Neural cell (in vitro differentiated cells): Measurements from ENCODE around the gene ARL6IP6. TPM values are rescaled to one million over a fixed set of nuclear protein-coding genes. Genes with fewer than 3 reads are reported as not detected.

Source experiments
- H2AFZ ChIP-seq: fragments of 200-600, 300-800 bp; sonication (generic), shearing (Covaris generic); 2 replicates; pipeline ENCODE4 v1.6.0; 2014; ENCODE audit warnings: low read depth, mild to moderate bottlenecking, antibody characterized with exemption, low read length, moderate library complexity
- H3F3A ChIP-seq: fragments of 200-600 bp; shearing (Covaris generic); 2 replicates; pipeline ENCODE4 v1.6.1; 2016; ENCODE audit warnings: mild to moderate bottlenecking, moderate library complexity, mixed read lengths, antibody characterized with exemption, low read length; ENCODE audit not compliant: insufficient read depth, poor library complexity, severe bottlenecking
- H3K27ac ChIP-seq: fragments of 200-600, 300-800 bp; sonication (generic), shearing (Covaris generic); 2 replicates; pipeline ENCODE4 v1.5.1; 2014; ENCODE audit warnings: mild to moderate bottlenecking, low read length, moderate library complexity
- H3K27me3 ChIP-seq: fragments of 300-800, 200-600 bp; sonication (generic), shearing (Covaris generic); 2 replicates; pipeline ENCODE4 v1.6.0; 2014; ENCODE audit warnings: mild to moderate bottlenecking, low read depth, low read length, moderate library complexity; ENCODE audit not compliant: insufficient read depth
- H3K36me3 ChIP-seq: fragments of 300-800, 200-600 bp; sonication (generic), shearing (Covaris generic); 2 replicates; pipeline ENCODE4 v1.5.1; 2014; ENCODE audit warnings: mild to moderate bottlenecking, antibody characterized with exemption, low read length, moderate library complexity; ENCODE audit not compliant: insufficient read depth
- H3K4me2 ChIP-seq: fragments of 300-800, 200-600 bp; sonication (generic), shearing (Covaris generic); 2 replicates; pipeline ENCODE4 v1.6.0; 2014; ENCODE audit warnings: mild to moderate bottlenecking, low read length
- H3K4me3 ChIP-seq: fragments of 300-800, 200-600 bp; sonication (generic), shearing (Covaris generic); 2 replicates; pipeline ENCODE4 v1.5.1; 2014; ENCODE audit warnings: mild to moderate bottlenecking, low read length, moderate library complexity
- H3K79me2 ChIP-seq: fragments of 200-600 bp; shearing (Covaris generic); replicated peaks from 2 replicates; pipeline ENCODE4 v1.6.0; 2014; ENCODE audit warnings: mild to moderate bottlenecking, low read length, moderate library complexity; ENCODE audit not compliant: insufficient read depth
- H3K9ac ChIP-seq: fragments of 300-800, 200-600 bp; sonication (generic), shearing (Covaris generic); 2 replicates; pipeline ENCODE4 v1.6.1; 2016; ENCODE audit warnings: mild to moderate bottlenecking, low read length, mixed read lengths
- H3K9me2 ChIP-seq: fragments of 200-600 bp; shearing (Covaris generic); 2 replicates; pipeline ENCODE4 v1.6.1; 2016; ENCODE audit warnings: mild to moderate bottlenecking, low read length, mixed read lengths; ENCODE audit not compliant: insufficient read depth
- H3K9me3 ChIP-seq: fragments of 200-600, 300-800 bp; sonication (generic), shearing (Covaris generic); 2 replicates; pipeline ENCODE4 v1.6.1; 2016; ENCODE audit warnings: mild to moderate bottlenecking, mixed run types, low read length, moderate library complexity, mixed read lengths
- H4K20me1 ChIP-seq: fragments of 200-600 bp; shearing (Covaris generic); 2 replicates; pipeline ENCODE4 v1.6.1; 2016; ENCODE audit warnings: mild to moderate bottlenecking, mixed run types; ENCODE audit not compliant: insufficient read depth
- EP300 ChIP-seq: fragments of 450-650 bp; conservative IDR thresholded peaks from 2 replicates; pipeline ENCODE4 v1.6.1; 2014; ENCODE audit warnings: antibody characterized with exemption, mild to moderate bottlenecking, moderate library complexity; ENCODE audit not compliant: poor library complexity, severe bottlenecking
- EZH2 ChIP-seq: fragments of 200-600, 300-800 bp; shearing (Covaris generic), sonication (generic); IDR thresholded peaks from 2 replicates; pipeline ENCODE4 v1.6.1; 2014; ENCODE audit warnings: antibody characterized with exemption, low read length, borderline replicate concordance, mild to moderate bottlenecking; ENCODE audit not compliant: insufficient read depth, poor library complexity, severe bottlenecking
- SMC3 ChIP-seq: fragments of 450-650 bp; conservative IDR thresholded peaks from 2 replicates; pipeline ENCODE4 v1.6.1; 2014; ENCODE audit warnings: antibody characterized with exemption, mild to moderate bottlenecking, moderate library complexity; ENCODE audit not compliant: poor library complexity
- TAF1 ChIP-seq: IDR thresholded peaks from 2 replicates; pipeline ENCODE4 v1.6.1; 2012; ENCODE audit warnings: low read depth
- polyA plus RNA-seq: library from polyadenylated mRNA; depleted of rRNA; stranded (reverse); fragments of >200 nt; gene quantifications from 2 replicates; pipeline ENCODE4 v1.2.3, GENCODE V29; 2014
- TF ChIP-seq, protein P1 (sequence below): fragments of 450-650 bp; IDR thresholded peaks from 2 replicates; pipeline ENCODE4 v1.5.1; 2014; ENCODE audit warnings: antibody characterized with exemption, mild to moderate bottlenecking, moderate library complexity; ENCODE audit not compliant: poor library complexity, severe bottlenecking
- TF ChIP-seq, protein P2 (sequence below): IDR thresholded peaks from 2 replicates; pipeline ENCODE4 v1.6.1; 2012; ENCODE audit warnings: borderline replicate concordance

Gene ARL6IP6
- polyA plus RNA-seq, 1 donor from 2014 or later: 46.0 TPM

DNA sequence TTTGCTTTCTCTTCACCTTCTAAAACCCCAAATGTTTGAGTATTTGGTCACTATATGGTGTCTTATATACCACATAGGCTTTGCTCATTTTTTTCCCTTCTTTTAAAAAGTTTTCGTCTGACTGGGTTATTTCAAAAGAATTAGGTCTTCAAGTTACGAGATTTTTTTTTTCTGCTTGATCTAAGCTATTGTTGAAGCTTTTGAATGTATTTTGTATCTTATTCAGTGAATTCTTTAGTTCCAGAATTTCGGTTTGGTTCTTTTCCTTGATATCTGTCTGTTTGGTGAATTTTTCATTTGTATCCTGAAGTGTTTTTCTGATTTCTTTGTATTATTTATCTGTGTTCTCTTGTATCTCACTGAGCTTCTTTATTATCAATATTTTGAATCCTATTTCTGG lies 93.5 kb downstream of the ARL6IP6 start:
- H3K9me3 ChIP-seq: no peaks in the 10 kb centered on the region
- H3K9me2 ChIP-seq: no peaks in the 10 kb centered on the region
- H3K9ac ChIP-seq: no peak overlapping the region
- no peak overlapping the region for H3K4me2 ChIP-seq
- H3K27ac ChIP-seq: no peak overlapping the region
- no peaks in the 10 kb centered on the region for H3K36me3 ChIP-seq
- TF ChIP-seq EP300 (no peak), EZH2 (no peak), SMC3 (no peak), TAF1 (no peak)
- TF ChIP-seq, protein P1, sequence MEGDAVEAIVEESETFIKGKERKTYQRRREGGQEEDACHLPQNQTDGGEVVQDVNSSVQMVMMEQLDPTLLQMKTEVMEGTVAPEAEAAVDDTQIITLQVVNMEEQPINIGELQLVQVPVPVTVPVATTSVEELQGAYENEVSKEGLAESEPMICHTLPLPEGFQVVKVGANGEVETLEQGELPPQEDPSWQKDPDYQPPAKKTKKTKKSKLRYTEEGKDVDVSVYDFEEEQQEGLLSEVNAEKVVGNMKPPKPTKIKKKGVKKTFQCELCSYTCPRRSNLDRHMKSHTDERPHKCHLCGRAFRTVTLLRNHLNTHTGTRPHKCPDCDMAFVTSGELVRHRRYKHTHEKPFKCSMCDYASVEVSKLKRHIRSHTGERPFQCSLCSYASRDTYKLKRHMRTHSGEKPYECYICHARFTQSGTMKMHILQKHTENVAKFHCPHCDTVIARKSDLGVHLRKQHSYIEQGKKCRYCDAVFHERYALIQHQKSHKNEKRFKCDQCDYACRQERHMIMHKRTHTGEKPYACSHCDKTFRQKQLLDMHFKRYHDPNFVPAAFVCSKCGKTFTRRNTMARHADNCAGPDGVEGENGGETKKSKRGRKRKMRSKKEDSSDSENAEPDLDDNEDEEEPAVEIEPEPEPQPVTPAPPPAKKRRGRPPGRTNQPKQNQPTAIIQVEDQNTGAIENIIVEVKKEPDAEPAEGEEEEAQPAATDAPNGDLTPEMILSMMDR: no peak
- TF ChIP-seq, protein P2, sequence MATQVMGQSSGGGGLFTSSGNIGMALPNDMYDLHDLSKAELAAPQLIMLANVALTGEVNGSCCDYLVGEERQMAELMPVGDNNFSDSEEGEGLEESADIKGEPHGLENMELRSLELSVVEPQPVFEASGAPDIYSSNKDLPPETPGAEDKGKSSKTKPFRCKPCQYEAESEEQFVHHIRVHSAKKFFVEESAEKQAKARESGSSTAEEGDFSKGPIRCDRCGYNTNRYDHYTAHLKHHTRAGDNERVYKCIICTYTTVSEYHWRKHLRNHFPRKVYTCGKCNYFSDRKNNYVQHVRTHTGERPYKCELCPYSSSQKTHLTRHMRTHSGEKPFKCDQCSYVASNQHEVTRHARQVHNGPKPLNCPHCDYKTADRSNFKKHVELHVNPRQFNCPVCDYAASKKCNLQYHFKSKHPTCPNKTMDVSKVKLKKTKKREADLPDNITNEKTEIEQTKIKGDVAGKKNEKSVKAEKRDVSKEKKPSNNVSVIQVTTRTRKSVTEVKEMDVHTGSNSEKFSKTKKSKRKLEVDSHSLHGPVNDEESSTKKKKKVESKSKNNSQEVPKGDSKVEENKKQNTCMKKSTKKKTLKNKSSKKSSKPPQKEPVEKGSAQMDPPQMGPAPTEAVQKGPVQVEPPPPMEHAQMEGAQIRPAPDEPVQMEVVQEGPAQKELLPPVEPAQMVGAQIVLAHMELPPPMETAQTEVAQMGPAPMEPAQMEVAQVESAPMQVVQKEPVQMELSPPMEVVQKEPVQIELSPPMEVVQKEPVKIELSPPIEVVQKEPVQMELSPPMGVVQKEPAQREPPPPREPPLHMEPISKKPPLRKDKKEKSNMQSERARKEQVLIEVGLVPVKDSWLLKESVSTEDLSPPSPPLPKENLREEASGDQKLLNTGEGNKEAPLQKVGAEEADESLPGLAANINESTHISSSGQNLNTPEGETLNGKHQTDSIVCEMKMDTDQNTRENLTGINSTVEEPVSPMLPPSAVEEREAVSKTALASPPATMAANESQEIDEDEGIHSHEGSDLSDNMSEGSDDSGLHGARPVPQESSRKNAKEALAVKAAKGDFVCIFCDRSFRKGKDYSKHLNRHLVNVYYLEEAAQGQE: no peak
- no peak overlapping the region for H3K4me3 ChIP-seq
- H3F3A ChIP-seq: no peaks in the 10 kb centered on the region
- no peaks in the 10 kb centered on the region for H4K20me1 ChIP-seq
- no peaks in the 10 kb centered on the region for H3K79me2 ChIP-seq
- no peaks in the 10 kb centered on the region for H3K27me3 ChIP-seq
- no peak overlapping the region for H2AFZ ChIP-seq

Other genes with a start within 250 kb of the ARL6IP6 start
- 81.9 and 105 TPM in 2 replicates for gene PRPF40A, start 1.2 kb upstream of the ARL6IP6 start, polyA plus RNA-seq